Trophoblast cell (in vitro differentiated cells and primary cell): ENCODE measurements around the gene ZNF143.

Experiments
- DNase-seq, 2 donors: peaks; one replicate each; pipeline ENCODE4 v3.0.0-alpha.2; 2016
- H2AFZ ChIP-seq: 2 replicates; pipeline ENCODE4 v1.6.1; 2013; ENCODE audit warnings: low read length, moderate library complexity, mild to moderate bottlenecking; ENCODE audit not compliant: insufficient read depth, poor library complexity
- H2AK5ac ChIP-seq: 2 replicates; pipeline ENCODE4 v1.6.1; 2013; ENCODE audit warnings: mild to moderate bottlenecking, low read length
- H2BK120ac ChIP-seq: 2 replicates; pipeline ENCODE4 v1.6.1; 2013; ENCODE audit warnings: low read length, mild to moderate bottlenecking, moderate library complexity; ENCODE audit not compliant: insufficient read depth, poor library complexity
- H2BK12ac ChIP-seq: 2 replicates; pipeline ENCODE4 v1.6.1; 2013; ENCODE audit warnings: mild to moderate bottlenecking, low read length, moderate library complexity
- H2BK5ac ChIP-seq: 2 replicates; pipeline ENCODE4 v1.6.1; 2013; ENCODE audit warnings: low read length, low read depth, moderate library complexity, mild to moderate bottlenecking; ENCODE audit not compliant: poor library complexity
- H3K14ac ChIP-seq: 2 replicates; pipeline ENCODE4 v1.6.1; 2013; ENCODE audit warnings: mild to moderate bottlenecking, low read length
- H3K18ac ChIP-seq: 2 replicates; pipeline ENCODE4 v1.6.1; 2013; ENCODE audit warnings: mild to moderate bottlenecking, low read length
- H3K23ac ChIP-seq: 2 replicates; pipeline ENCODE4 v1.6.1; 2013; ENCODE audit warnings: low read length
- H3K27ac ChIP-seq: 2 replicates; pipeline ENCODE4 v1.5.1; 2013; ENCODE audit warnings: low read depth, mild to moderate bottlenecking, inconsistent platforms, low read length, moderate library complexity
- H3K27me3 ChIP-seq: 2 replicates; pipeline ENCODE4 v1.6.1; 2013; ENCODE audit warnings: inconsistent platforms, mild to moderate bottlenecking, low read length, moderate library complexity; ENCODE audit not compliant: insufficient read depth
- H3K36me3 ChIP-seq, 2 experiments: 1 replicate in 1 of 2; 2 replicates in 1 of 2; pipeline ENCODE4 v1.6.1; 2013; ENCODE audit warnings: low read length in 2 of 2, mild to moderate bottlenecking in 2 of 2, moderate library complexity in 1 of 2; ENCODE audit not compliant: insufficient read depth in 2 of 2, control insufficient read depth in 1 of 2
- H3K4ac ChIP-seq: 2 replicates; pipeline ENCODE4 v1.6.1; 2013; ENCODE audit warnings: low read depth, mild to moderate bottlenecking, low read length, moderate library complexity
- H3K4me1 ChIP-seq, 2 experiments: 1 replicate in 1 of 2; 2 replicates in 1 of 2; pipeline ENCODE4 v1.6.1; 2013; ENCODE audit warnings: low read length in 2 of 2, mild to moderate bottlenecking in 2 of 2, moderate library complexity in 1 of 2; ENCODE audit not compliant: insufficient read depth in 2 of 2, control insufficient read depth in 1 of 2
- H3K4me2 ChIP-seq: 2 replicates; pipeline ENCODE4 v1.6.1; 2013; ENCODE audit warnings: inconsistent platforms, mild to moderate bottlenecking, low read length, moderate library complexity
- H3K4me3 ChIP-seq: 2 replicates; pipeline ENCODE4 v1.5.1; 2013; ENCODE audit warnings: mild to moderate bottlenecking, low read depth, low read length, inconsistent platforms
- H3K79me1 ChIP-seq: one replicate; pipeline ENCODE4 v1.6.1; 2013; ENCODE audit warnings: low read length
- H3K79me2 ChIP-seq: 2 replicates; pipeline ENCODE4 v1.6.1; 2013; ENCODE audit warnings: low read length, mild to moderate bottlenecking; ENCODE audit not compliant: control insufficient read depth, insufficient read depth, poor library complexity
- H3K9ac ChIP-seq: 2 replicates; pipeline ENCODE4 v1.6.1; 2013; ENCODE audit warnings: mild to moderate bottlenecking, low read length
- H3K9me3 ChIP-seq: 2 replicates; pipeline ENCODE4 v1.6.1; 2013; ENCODE audit warnings: low read depth, mild to moderate bottlenecking, control low read depth, inconsistent platforms, low read length; ENCODE audit not compliant: insufficient read depth
- H4K12ac ChIP-seq: 2 replicates; pipeline ENCODE4 v1.6.1; 2013; ENCODE audit warnings: low read depth, mild to moderate bottlenecking, low read length, moderate library complexity
- H4K8ac ChIP-seq: 2 replicates; pipeline ENCODE4 v1.6.1; 2013; ENCODE audit warnings: low read depth, mild to moderate bottlenecking, low read length, moderate library complexity
- H4K91ac ChIP-seq: one replicate; pipeline ENCODE4 v1.6.1; 2013; ENCODE audit warnings: low read depth, mild to moderate bottlenecking, low read length, moderate library complexity
- WGBS: extraction: QIAGEN DNeasy Blood & Tissue Kit; methylation state at CpG from one replicate; pipeline ENCODE4 v1.1.7; 2013; ENCODE audit warnings: missing lambda C conversion rate; ENCODE audit not compliant: insufficient read length, insufficient coverage; ENCODE audit errors: extremely low coverage; 5-methylcytosine and 5-hydroxymethylcytosine counted together

ZNF143 gene

GRCh38 chr11:9524001-9524400 lies 63.2 kb downstream of the ZNF143 start:
- DNase-seq = no peak
- Histone ChIP-seq H3K79me2 (no peaks in the 10 kb centered on the region), H3K18ac (no peak overlapping the region), H2AK5ac (no peak overlapping the region), H3K27me3 (no peaks in the 10 kb centered on the region), H3K79me1 (peaks cover 2% of the 10 kb centered on the region), H3K14ac (no peak overlapping the region), H3K9ac (no peak overlapping the region), H4K91ac (no peak overlapping the region), H4K8ac (no peak overlapping the region), H3K9me3 (no peaks in the 10 kb centered on the region), H3K4me3 (no peak overlapping the region), H2BK12ac (no peak overlapping the region), H3K4me2 (no peak overlapping the region), H3K36me3 (peaks cover 8 to 12% of the 10 kb centered on the region in 2 experiments), H4K12ac (no peak overlapping the region), H3K4ac (no peak overlapping the region), H2AFZ (no peak overlapping the region), H3K23ac (no peak overlapping the region), H3K27ac (no peak overlapping the region), H3K4me1 (peaks cover under 1 to 2% of the 10 kb centered on the region in 2 experiments), H2BK120ac (no peak overlapping the region), H2BK5ac (no peak overlapping the region)
- no CpG with 5 or more reads among the region's 2 CpGs for WGBS

GRCh38 chr11:9525116-9525515 lies 64.3 kb downstream of the ZNF143 start:
- no peak overlapping the region for H2BK5ac ChIP-seq
- no peak overlapping the region for H3K14ac ChIP-seq
- H3K4me3 ChIP-seq = no peak overlapping the region
- peaks cover 11 to 12% of the 10 kb centered on the region in 2 experiments for H3K4me1 ChIP-seq
- peaks cover 2% of the 10 kb centered on the region for H3K79me2 ChIP-seq
- H3K9ac ChIP-seq = no peak overlapping the region
- no peaks in the 10 kb centered on the region for H3K9me3 ChIP-seq
- no peaks in the 10 kb centered on the region for H3K27me3 ChIP-seq
- no CpG with 5 or more reads among the region's 3 CpGs for WGBS
- no peak for DNase-seq
- H3K4ac ChIP-seq = no peak overlapping the region
- H2AFZ ChIP-seq = no peak overlapping the region
- no peak overlapping the region for H3K18ac ChIP-seq
- peaks cover 8 to 12% of the 10 kb centered on the region in 2 experiments for H3K36me3 ChIP-seq
- no peak overlapping the region for H3K4me2 ChIP-seq
- H4K12ac ChIP-seq = no peak overlapping the region
- H3K23ac ChIP-seq = no peak overlapping the region
- H3K79me1 ChIP-seq = peaks cover 13% of the 10 kb centered on the region
- H2AK5ac ChIP-seq = no peak overlapping the region
- H2BK12ac ChIP-seq = no peak overlapping the region
- no peak overlapping the region for H4K8ac ChIP-seq
- no peak overlapping the region for H4K91ac ChIP-seq
- H3K27ac ChIP-seq = no peak overlapping the region
- no peak overlapping the region for H2BK120ac ChIP-seq

GRCh38 chr11:9527481-9528135 lies 66.8 kb downstream of the ZNF143 start:
- H4K12ac ChIP-seq = no peak overlapping the region
- peaks cover 5 to 6% of the 10 kb centered on the region in 2 experiments for H3K36me3 ChIP-seq
- no peak overlapping the region for H2AK5ac ChIP-seq
- no peak overlapping the region for H3K27ac ChIP-seq
- no peak overlapping the region for H2BK12ac ChIP-seq
- H2BK120ac ChIP-seq = no peak overlapping the region
- H3K4ac ChIP-seq = no peak overlapping the region
- no peak overlapping the region for H3K23ac ChIP-seq
- no peak overlapping the region for H4K8ac ChIP-seq
- no peak overlapping the region for H3K14ac ChIP-seq
- H3K79me2 ChIP-seq = peaks cover 4% of the 10 kb centered on the region
- peaks cover 26% of the 10 kb centered on the region for H3K79me1 ChIP-seq
- no peaks in the 10 kb centered on the region for H3K9me3 ChIP-seq
- H3K18ac ChIP-seq = no peak overlapping the region
- H3K9ac ChIP-seq = no peak overlapping the region
- H2AFZ ChIP-seq = no peak overlapping the region
- H3K4me1 ChIP-seq = peaks cover 21 to 24% of the 10 kb centered on the region in 2 experiments
- H3K4me3 ChIP-seq = no peak overlapping the region
- no peak overlapping the region for H2BK5ac ChIP-seq
- H3K27me3 ChIP-seq = no peaks in the 10 kb centered on the region
- H4K91ac ChIP-seq = no peak overlapping the region
- no peak for DNase-seq
- no CpG with 5 or more reads among the region's 8 CpGs for WGBS
- H3K4me2 ChIP-seq = no peak overlapping the region

GRCh38 chr11:9528136-9528501 lies 67.3 kb downstream of the ZNF143 start:
- Histone ChIP-seq H2AK5ac (no peak overlapping the region), H2BK12ac (no peak overlapping the region), H3K9me3 (no peaks in the 10 kb centered on the region), H3K4me3 (no peak overlapping the region), H2BK120ac (no peak overlapping the region), H4K12ac (no peak overlapping the region), H3K14ac (no peak overlapping the region), H3K4ac (no peak overlapping the region), H3K23ac (no peak overlapping the region), H3K27me3 (no peaks in the 10 kb centered on the region), H3K36me3 (peaks cover 5 to 6% of the 10 kb centered on the region in 2 experiments), H3K79me2 (peaks cover 4% of the 10 kb centered on the region), H4K91ac (no peak overlapping the region), H3K18ac (no peak overlapping the region), H3K9ac (no peak overlapping the region), H2BK5ac (no peak overlapping the region), H2AFZ (no peak overlapping the region), H4K8ac (no peak overlapping the region), H3K4me2 (no peak overlapping the region), H3K79me1 (peaks cover 26% of the 10 kb centered on the region), H3K27ac (no peak overlapping the region), H3K4me1 (peaks cover 21 to 24% of the 10 kb centered on the region in 2 experiments)
- DNase-seq = no peak
- no CpG with 5 or more reads among the region's 1 CpG for WGBS
